ENCODE data around the gene NEU2. TPM values are rescaled to one million over a fixed set of nuclear protein-coding genes. Genes with fewer than 3 reads are reported as not detected.

The NEU2 gene
- total RNA-seq, 4 donors from 2014 or later: not detected

- no peaks in the 10 kb centered on the region for H3K4me1 ChIP-seq
- H3K36me3 ChIP-seq: no peaks in the 10 kb centered on the region
- H3K27ac ChIP-seq: no peak overlapping the region
- no peak for DNase-seq
- no peaks in the 10 kb centered on the region for H3K9me3 ChIP-seq
- no peak overlapping the region for H3K4me3 ChIP-seq
- intact Hi-C loops (cut with DNase I; ENCODE audit: low total_unique reads): no loop called here
- TF ChIP-seq CTCF (IDR thresholded peaks at IDR 0.05) (no peak), POLR2A (IDR thresholded peaks at IDR 0.05) (no peak)
- no peaks in the 10 kb centered on the region for H3K27me3 ChIP-seq
These were observed 3.1 kb downstream of the NEU2 start for GRCh38 chr2:233035426-233036161.

GRCh38 chr2:233036162-233036838, 3.8 kb downstream of the NEU2 start:
- H3K36me3 ChIP-seq: no peaks in the 10 kb centered on the region
- TF ChIP-seq POLR2A (IDR thresholded peaks at IDR 0.05): no peak
- no peak for TF ChIP-seq CTCF (IDR thresholded peaks at IDR 0.05)
- intact Hi-C loops (cut with DNase I; ENCODE audit: low total_unique reads): no loop called here
- H3K9me3 ChIP-seq: no peaks in the 10 kb centered on the region
- no peaks in the 10 kb centered on the region for H3K27me3 ChIP-seq
- no peak overlapping the region for H3K4me3 ChIP-seq
- no peak overlapping the region for H3K27ac ChIP-seq
- no peaks in the 10 kb centered on the region for H3K4me1 ChIP-seq
- no peak for DNase-seq

- no peak overlapping the region for H3K27ac ChIP-seq
- H3K4me3 ChIP-seq: no peak overlapping the region
- TF ChIP-seq CTCF (IDR thresholded peaks at IDR 0.05): no peak
- no peak for TF ChIP-seq POLR2A (IDR thresholded peaks at IDR 0.05)
- no peaks in the 10 kb centered on the region for H3K27me3 ChIP-seq
- H3K4me1 ChIP-seq: no peaks in the 10 kb centered on the region
- no peak for DNase-seq
- no peaks in the 10 kb centered on the region for H3K9me3 ChIP-seq
- intact Hi-C loops (cut with DNase I; ENCODE audit: low total_unique reads): no loop called here
- no peaks in the 10 kb centered on the region for H3K36me3 ChIP-seq
These were observed 4.6 kb downstream of the NEU2 start for GRCh38 chr2:233037078-233037477.

GRCh38 chr2:233039212-233039845, 6.9 kb downstream of the NEU2 start:
- intact Hi-C loops (cut with DNase I; ENCODE audit: low total_unique reads): no loop called here
- TF ChIP-seq POLR2A (IDR thresholded peaks at IDR 0.05): no peak
- TF ChIP-seq CTCF (IDR thresholded peaks at IDR 0.05): no peak
- no peak for DNase-seq
- Histone ChIP-seq H3K27me3 (no peaks in the 10 kb centered on the region), H3K36me3 (no peaks in the 10 kb centered on the region), H3K4me1 (no peaks in the 10 kb centered on the region), H3K27ac (no peak overlapping the region), H3K4me3 (no peak overlapping the region), H3K9me3 (no peaks in the 10 kb centered on the region)

Data from uterus (tissue), 4 donors.